HT1080 (cell line): Measurements from ENCODE around the gene AHRR. TPM values are rescaled to one million over a fixed set of nuclear protein-coding genes. Genes with fewer than 3 reads are reported as not detected.

ENCODE experiments used
- DNase-seq: peaks from one replicate; pipeline ENCODE4 v3.0.0-alpha.2; 2015; ENCODE audit warnings: low read depth
- total RNA-seq: library from RNA; depleted of rRNA; stranded (reverse); fragments of >200 nt; shearing (Covaris generic); gene quantifications from 2 replicates; pipeline ENCODE4 v1.2.3, GENCODE V29; 2014

The AHRR gene
- total RNA-seq, 1 experiment from 2014 or later = 2.4 TPM

DNA sequence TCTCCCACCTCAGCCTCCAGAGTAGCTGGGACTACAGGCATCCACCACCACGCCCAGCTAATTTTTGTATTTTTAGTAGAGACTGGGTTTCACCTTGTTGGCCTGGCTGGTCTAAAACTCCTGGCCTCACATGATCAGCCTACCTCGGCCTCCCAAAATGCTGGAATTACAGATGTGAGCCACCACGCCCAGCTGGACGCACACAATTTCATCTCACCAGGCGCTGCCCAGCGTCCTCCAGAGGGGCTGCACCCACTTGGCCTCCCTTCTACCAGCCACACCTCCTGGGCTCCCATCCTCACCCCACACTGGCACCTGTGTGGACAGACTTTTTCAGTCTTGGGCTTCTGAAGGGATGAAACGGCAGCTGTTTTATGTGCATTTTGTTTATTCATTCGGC, 117.7 kb downstream of the AHRR start:
- DNase-seq = no peak

DNA sequence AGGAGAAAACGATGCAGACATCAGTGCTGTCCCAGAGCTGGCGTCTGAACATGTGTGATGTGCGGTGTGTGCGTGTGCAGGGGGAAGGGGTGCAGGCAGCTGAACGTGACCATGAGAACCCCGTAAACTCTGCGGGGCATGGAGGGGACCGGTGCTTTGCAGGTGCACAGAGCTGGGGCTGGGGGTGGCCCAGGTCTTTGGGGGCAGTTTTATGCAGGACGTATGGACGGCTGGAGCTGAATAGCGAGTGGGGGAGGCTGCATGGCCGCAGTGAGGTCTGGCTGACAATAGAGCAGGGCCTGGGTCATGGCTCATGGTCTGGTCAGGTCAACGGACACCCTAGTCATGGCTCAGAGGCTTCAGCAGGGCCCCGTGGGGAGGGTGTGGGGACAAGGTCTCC, 118.1 kb downstream of the AHRR start:
- no peak for DNase-seq

DNA sequence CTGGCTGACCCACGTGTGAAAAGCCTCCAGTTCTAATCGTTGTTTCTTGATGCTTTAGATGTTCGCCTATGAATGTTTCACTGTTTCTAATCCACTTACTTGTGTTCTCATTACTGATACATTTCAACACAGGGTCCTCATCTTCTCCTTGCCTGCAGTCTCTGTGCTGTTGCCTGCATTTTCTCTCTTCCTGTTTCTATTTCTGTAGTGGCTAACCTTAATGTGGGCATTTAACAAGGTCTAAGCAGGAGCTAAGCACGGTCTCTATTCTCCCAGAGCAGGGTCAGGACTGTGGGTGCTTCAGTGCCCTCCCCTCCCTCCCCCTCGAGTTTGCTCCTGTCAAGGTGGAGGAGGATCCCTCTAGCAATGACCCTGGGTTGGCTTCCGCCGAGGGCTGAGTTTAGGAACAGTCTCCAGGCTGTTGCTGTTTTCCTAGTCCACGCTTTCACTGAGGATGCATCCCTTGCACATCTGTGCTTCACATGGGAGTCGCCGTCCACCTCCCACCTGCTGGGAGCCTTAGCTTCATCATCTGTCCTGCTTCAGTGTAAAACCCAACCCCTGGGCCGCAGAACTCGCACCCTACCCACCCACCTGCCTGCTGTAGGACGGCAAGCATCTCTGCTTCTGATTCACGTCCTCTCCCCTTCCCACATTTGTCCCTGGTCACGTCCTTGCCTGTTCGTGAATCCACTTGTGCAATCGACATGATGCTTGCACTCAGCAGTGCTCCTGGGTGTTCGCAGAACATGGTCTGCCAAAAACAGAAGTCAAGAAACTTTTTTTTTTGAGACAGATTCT, 119.1 kb downstream of the AHRR start:
- DNase-seq = no peak

DNA sequence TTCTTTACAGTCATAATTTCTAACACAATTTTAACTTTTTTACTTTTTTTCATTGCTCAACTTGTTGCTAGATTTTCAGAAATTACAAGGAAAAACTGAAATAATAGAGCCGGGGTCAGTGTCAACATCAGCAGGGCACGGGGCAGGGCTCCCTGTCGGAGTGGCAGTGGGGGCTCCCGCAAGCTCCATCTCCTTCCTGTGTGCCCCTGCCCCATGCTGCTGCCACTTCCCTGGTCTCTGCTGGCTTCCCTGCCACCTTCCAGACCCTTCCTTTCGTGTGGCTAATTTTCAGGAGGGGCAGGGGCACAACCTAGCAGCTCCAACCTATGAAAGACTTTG, 120.5 kb downstream of the AHRR start:
- no peak for DNase-seq

DNA sequence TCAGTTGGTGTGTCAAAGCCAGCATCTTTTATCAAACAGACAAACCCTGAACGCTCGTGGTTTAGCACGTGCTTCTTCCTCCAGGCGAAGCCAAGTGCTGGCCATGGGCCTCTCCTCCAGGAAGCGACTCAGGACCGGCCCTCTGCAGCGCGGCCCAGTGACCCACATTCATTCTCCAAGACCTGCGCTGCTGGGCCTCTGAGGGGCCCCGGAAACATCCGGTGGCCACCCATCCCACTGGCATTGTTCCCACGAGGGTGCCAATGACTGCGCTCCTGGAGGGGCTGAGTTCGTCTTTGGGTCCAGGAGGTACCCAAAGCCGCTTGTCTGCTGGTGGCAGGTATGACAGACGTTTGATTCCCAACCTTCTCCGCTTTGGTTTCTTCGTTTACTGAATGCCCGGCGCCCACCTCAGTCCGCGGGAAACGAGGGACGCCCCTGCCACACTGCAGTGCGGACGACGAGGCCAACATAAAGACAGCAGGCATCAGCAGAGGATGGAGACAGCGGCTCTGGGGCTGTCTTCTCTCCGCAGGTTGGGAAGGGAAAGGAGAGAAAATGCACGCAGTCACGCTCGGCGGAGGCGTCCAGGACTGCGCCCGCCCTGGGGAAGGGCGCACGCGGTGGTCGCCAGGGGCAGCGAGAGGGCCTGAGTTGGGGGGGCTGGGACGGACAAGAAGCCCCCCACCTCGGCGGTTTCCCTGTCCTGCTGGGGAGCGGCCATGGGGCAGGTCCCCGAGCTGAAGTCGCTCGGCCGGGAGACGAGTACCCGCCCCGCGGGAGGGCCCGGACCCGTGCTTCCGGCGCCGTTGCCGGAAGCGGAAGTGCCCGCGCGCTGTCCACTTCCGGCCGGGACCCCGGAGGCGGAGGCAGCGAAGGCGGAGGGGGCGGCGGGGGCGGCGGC, 121.1 kb downstream of the AHRR start, which contains the start of gene EXOC3:
EXOC3 (plus strand) TSS at position 842 of the 904 bp plus-strand sequence. CDS start 3,030 bp downstream, outside the sequence.
- peak; percentile 70 for DNase-seq

DNA sequence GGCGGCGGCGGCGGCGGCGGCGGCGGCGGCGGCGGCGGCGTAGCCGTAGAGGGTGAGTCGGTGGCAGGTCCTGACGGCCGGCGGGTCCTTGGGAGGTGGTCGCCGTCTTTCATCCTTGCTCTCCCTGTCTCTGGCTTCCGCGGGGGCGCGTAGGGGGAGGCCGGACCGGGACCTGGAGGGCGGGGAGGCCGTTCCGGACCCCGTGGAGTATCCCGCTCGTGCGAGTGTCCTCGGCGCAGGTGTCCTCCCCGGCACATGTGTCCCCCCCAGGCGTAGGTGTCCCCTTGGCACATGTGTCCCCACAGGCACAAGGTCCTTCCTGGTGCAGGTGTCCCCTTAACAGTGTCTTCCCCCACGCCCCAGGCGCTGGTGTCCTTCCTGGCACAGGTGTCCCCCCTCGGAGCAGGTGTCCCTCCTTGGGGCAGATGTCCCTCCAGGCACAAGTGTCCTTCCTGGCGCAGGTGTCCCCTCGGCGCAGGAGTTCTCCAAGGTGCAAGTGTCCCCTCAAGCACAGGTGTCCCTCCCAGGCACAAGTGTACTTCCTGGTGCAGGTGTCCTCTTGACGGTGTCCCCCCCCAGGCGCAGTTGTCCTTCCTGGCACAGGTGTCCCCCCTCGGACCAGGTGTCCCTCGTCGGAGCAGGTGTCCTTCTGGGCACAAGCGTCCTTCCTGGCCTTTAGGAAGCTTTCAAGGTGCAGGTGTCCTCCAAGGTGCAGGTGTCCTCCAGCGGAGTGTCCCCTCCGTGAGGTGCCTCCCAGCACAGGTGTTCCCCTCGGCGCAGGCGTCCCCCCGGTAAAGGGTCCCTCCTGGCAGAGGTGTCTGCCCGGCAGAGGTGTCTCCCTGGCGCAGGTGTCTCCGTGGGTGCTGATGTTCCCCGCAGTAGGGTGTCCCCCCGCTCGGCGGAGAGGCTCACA, 122.0 kb downstream of the AHRR start:
- DNase-seq = no peak

DNA sequence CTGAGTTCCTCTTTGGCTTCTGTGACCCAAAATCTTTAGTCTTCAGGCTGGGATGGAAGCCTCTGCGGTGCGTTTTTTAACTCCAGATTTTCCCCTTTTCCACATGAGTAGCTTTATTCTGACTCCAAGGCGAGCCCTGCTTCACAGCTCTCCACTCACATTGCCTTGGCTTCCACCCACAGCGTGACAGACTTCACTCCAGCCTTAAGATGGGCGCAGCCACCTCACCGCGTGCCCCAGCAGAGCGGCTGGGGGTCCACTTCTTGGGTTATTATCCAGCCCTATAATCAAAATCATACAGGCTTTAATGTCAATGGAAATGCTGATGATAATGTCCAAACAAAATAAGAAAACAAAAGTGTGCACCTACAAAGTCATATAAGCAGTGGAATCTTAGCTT, 122.7 kb downstream of the AHRR start:
- DNase-seq = no peak

DNA sequence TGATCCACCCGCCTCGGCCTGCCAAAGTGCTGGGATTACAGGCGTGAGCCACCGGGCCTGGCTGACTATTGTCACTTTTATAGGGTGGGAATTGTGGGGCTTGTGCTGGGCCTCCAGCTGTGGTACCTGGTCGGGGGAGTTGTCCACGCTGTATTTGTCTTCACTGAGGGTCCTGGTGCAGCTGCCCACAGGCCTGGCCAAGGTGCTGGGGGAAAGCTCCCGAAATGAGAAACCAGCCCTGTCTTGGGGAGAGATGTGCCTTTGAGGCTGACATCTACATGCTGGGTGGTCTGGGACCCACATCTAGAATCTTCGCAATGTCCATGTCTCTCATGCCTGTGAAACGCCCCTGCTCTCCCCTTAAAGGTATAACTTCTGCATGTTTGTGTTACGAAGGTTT, 124.1 kb downstream of the AHRR start:
- no peak for DNase-seq

DNA sequence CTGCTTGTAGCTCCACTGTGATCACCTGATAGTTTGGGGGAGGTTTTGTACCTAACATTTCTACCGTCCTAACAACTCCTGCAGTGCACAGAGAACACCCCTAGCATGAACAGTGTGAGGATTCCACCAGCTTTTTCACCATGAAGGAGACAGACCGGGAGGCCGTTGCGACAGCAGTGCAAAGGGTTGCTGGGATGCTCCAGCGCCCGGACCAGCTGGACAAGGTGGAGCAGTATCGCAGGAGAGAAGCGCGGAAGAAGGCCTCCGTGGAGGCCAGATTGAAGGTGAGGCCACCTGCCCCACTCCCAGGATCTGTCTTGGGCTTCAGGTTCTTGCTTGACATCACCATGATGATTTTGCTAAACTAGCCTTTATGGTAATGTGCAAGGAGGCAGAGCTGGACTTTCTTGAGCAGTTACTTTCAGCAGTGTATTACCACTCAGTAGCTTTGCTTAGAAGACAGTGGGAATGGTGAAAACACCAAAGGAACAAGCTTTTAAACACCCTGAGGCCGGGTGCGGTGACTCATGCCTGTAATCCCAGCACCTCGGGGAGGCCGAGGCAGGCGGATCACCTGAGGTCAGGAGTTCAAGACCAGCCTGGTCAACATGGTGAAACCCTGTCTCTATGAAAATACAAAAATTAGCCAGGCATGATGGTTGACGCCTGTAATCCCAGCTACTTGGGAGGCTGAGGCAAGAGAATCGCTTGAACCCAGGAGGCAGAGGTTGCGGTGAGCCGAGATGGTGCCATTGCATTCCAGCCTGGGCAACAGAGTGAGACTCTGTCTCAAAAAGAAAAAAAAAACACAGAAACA, 124.8 kb downstream of the AHRR start:
- DNase-seq = no peak

DNA sequence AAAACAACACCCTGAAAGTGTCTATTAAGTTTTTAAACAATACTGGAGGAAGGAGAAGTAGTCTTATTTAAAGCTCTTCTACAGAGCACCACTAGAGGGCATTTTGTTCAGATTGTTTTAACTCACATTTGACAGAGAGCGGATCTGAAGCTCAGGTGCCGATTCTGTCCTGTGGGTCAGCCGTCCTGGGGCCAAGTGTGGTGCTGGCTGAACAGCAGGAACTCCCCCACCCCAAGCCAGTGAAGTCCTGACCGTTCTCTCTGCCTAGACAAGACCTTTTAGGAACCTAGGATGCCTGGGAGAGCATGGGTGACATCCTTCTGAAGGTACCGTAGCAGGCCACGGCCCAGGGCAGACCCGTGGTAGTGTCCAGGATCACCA, 125.4 kb downstream of the AHRR start:
- no peak for DNase-seq

DNA sequence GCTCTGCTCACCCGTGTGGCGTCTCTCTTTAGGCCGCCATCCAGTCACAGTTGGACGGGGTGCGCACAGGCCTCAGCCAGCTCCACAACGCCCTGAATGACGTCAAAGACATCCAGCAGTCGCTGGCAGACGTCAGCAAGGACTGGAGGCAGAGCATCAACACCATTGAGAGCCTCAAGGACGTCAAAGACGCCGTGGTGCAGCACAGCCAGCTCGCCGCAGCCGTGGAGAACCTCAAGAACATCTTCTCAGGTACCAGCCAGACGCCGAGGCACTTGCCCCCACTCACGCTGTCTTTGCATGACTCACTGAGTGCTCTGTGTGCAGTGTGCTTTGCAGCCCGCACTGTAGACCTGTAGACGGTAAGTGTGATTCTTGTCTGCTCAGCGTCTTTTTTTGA, 126.0 kb downstream of the AHRR start:
- DNase-seq = no peak

DNA sequence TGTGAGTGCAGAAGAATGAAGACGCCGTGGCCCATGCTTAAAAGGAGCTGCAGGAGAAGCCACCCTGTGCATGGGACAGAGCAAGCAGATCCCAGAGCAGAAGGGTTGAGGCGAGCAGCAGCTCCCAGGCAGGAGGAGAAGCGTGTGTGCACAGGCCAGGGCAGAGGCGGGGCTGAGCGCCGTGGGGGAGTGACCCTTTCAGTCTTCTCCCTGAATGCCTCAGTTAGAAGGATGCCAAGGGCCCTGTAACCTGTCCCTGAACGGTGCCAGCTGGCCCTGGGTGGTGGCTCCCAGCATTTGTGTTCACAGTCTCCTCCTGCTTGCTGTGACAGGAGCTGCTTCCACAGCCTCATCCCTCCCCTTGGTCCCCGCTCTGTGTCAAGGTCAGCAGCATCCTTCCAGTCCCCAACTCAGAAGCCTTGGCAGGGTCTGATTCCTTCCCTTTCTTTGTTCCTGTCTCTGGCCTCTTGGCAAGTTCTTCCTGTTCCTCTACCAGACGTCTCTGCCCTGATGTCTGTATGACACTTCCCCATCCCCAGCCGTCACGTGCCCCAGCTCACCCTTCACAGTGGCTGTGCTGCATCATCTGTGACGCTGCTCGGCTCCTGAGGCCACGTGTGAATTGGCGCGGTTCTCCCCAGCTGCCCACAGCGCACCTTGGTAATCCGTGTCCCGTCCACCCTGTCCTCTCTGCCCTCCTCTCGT, 126.7 kb downstream of the AHRR start:
- DNase-seq = no peak

DNA sequence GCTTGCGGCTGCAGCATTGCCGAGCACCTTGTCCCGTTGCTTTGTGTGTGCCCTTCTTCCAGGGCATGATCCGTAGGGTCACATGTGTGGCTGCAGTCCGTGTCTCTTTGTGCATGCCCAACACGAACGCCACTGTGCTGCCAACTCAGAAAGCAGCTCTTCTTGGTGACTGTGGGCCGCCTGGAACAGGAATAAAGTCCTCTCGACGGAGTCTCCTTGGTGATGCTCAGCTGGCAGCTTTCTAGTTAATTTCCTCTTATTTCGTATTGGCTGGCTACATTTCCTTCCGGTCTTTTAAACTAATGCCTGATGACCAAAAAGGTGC, 127.2 kb downstream of the AHRR start:
- DNase-seq = no peak

DNA sequence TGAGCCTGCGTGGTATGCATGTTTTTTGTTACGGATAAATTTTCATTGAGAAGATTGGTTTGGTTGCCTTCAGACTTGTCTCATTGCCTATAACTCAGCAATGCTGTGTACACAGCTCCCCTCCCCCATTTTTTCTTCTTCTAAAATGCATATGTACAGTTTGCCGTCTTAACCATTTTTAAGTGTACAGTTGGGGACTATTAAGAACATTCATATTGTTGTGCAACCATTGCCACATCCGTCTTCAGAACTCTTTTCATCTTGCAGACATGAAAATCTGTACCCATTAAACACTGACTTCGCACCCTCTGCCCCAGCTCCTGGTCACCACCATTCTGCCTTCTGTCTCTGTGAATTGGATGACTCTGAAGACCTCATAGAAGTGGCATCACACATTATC, 127.6 kb downstream of the AHRR start:
- DNase-seq = no peak

DNA sequence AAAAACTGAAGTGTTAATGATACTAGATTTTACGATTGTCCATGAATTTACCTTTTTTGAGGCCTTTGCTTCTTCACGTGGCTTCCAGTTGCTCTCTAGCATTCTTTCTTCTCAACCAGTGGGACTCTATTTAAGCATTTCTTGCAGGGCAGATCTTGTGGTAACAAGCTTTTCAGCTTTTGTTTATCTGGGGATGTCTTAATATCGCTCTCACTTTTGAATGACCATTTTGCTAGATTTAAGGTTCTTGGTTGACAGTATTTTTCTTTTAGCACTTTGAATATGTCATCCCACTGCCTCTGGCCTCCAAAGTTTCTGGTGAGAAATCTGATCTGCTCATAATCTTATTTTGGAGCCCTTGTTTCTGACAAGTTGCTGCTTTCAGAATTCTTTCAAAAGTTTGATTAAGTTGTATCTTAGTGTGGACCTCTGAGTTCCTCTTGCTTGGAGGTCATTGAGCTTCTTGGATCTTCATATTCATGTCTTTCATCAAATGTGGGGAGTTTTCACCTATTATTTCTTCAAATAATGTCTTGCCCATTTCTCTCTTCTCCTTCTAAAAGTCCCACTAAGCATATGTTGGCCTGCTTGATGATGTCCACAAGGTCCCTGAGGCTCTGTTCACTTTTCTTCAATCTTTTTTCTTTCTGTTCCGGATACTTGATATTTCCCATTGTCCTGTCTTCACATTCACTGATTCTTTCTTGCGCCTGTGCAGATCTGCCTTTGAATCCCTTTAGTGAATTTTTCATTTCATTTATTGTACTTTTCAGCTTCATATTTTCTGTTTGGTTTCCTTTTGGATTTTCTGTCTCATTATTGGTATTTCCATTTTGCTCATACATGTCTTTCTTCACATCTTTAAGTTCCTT, 130.3 kb downstream of the AHRR start:
- DNase-seq = no peak

DNA sequence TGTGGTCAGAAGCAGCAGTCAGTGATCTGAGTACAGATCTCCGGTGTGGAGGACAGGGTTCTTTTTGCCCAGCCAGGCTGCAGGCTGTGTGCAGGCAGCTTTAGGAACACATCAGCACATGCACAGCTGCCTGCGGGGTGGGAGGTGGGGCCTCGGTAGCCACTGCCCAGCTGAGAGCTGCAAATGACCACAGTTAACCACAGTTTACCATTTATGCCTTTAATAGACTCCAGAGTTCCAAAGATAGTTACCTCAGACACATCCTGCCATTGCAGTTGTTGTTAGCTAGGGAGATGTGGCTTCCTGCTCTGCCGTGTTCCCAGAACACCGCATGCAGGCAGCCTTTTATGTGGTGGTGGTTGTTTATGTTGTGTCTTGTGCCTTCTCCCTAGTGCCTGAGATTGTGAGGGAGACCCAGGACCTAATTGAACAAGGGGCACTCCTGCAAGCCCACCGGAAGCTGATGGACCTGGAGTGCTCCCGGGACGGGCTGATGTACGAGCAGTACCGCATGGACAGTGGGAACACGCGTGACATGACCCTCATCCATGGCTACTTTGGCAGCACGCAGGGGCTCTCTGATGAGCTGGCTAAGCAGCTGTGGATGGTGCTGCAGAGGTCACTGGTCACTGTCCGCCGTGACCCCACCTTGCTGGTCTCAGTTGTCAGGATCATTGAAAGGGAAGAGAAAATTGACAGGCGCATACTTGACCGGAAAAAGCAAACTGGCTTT, 131.6 kb downstream of the AHRR start:
- no peak for DNase-seq

DNA sequence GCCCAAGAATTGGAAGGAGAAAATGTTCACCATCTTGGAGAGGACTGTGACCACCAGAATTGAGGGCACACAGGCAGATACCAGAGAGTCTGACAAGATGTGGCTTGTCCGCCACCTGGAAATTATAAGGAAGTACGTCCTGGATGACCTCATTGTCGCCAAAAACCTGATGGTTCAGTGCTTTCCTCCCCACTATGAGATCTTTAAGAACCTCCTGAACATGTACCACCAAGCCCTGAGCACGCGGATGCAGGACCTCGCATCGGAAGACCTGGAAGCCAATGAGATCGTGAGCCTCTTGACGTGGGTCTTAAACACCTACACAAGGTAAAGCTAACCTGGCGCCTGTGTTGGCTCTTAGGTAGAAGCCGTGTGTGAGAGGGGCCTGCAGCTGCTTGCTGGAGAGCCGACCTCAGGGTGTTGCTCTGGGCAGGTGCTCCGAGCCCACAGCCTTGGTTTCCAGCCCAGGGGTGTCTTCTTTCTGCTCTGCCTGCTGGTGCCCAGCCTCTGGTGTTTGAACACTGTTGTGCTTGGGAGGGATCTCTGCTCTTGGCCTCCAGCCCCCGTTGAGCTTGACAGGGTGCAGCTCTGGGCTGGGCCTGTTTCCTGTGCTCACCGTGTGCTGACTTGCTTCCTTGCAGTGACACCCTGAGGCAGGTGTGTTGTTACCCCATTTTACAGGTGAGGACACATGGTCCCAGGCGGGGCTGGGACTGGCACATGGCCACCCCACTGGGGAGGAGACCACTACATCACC, 132.4 kb downstream of the AHRR start:
- no peak for DNase-seq

DNA sequence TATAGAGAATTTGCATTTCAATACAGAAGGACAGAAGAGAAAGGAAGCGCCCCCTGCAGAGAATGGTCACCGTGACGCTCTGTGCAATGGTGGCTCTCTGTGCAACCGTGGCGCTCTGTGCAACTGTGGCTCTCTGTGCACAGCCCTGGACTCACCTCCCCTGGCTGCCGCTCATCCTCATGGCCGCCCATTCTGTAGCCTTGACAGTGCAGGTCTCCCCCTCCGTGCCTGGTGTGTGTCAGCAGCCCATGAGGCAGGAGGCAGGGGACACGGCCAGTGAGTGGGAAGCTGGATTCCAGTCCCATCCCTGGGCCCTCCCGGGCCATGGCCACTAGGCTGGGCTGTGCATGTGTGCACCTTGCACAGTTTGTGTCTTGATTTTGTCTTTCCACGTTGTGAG, 133.4 kb downstream of the AHRR start:
- no peak for DNase-seq
